Type B pancreatic cell (in vitro differentiated cells): Measurements from ENCODE around the gene TP73. TPM values are rescaled to one million over a fixed set of nuclear protein-coding genes. Genes with fewer than 3 reads are reported as not detected.

Source experiments
- DNase-seq: peaks from one replicate; pipeline ENCODE4 v3.0.0; 2021; ENCODE audit warnings: mixed read lengths; ENCODE audit not compliant: unreplicated experiment; ENCODE audit errors: extremely low spot score
- H3K27ac Mint-ChIP-seq: 2 replicates; pipeline ENCODE4 v1.8.0; 2021; ENCODE audit warnings: mild to moderate bottlenecking, mixed read lengths
- H3K27me3 Mint-ChIP-seq: 2 replicates; pipeline ENCODE4 v1.8.0; 2021; ENCODE audit warnings: mixed read lengths
- H3K36me3 Mint-ChIP-seq: 2 replicates; pipeline ENCODE4 v1.8.0; 2021; ENCODE audit warnings: mixed read lengths
- H3K4me1 Mint-ChIP-seq: one replicate; pipeline ENCODE4 v1.8.0; 2021; ENCODE audit warnings: mixed read lengths; ENCODE audit not compliant: unreplicated experiment
- H3K4me3 Mint-ChIP-seq: 2 replicates; pipeline ENCODE4 v1.8.0; 2021; ENCODE audit warnings: mild to moderate bottlenecking, mixed read lengths
- H3K9me3 Mint-ChIP-seq: 2 replicates; pipeline ENCODE4 v1.8.0; 2021; ENCODE audit warnings: mixed read lengths
- CTCF ChIP-seq: fragments of 200-600 bp; sonication (generic); conservative IDR thresholded peaks from 2 replicates; pipeline ENCODE4 v1.5.0; 2021; ENCODE audit warnings: antibody characterized with exemption, mild to moderate bottlenecking
- total RNA-seq: library from RNA; stranded (reverse); gene quantifications from 2 replicates; pipeline ENCODE4 v1.2.1, GENCODE V29; 2021; ENCODE audit warnings: low replicate concordance

The TP73 gene
- total RNA-seq, 1 donor from 2014 or later: 1.6 TPM

- Mint-ChIP-seq H3K9me3 (no peaks in the 10 kb centered on the region), H3K4me3 (no peak overlapping the region), H3K27ac (no peak overlapping the region), H3K27me3 (no peaks in the 10 kb centered on the region), H3K36me3 (no peaks in the 10 kb centered on the region), H3K4me1 (no peaks in the 10 kb centered on the region)
- DNase-seq: no peak
- no peak for TF ChIP-seq CTCF
Observed at GRCh38 chr1:3636080-3636479, 16.2 kb upstream of the TP73 start.

DNA sequence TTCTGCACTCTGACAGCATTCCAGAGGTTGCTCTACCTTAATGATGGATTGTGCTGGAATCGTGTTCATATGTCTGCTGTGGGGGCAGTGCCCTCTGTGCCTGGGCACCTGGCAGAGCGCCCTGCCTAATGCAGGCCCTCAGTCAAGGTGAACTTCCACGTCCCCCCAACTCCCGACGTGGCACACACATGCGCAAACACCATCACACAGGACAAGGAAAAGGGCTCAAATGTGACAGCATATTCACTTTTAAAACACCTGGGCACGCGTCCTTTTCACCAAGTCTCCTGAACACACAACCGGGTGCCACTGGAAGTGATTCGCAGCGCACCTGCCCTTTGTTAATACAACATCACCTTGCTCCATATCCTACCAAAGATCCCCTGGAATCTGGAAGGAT lies 15.8 kb upstream of the TP73 start:
- no peaks in the 10 kb centered on the region for H3K36me3 Mint-ChIP-seq
- H3K4me3 Mint-ChIP-seq: no peak overlapping the region
- H3K27me3 Mint-ChIP-seq: no peaks in the 10 kb centered on the region
- TF ChIP-seq CTCF: no peak
- DNase-seq: no peak
- no peaks in the 10 kb centered on the region for H3K9me3 Mint-ChIP-seq
- no peak overlapping the region for H3K27ac Mint-ChIP-seq
- H3K4me1 Mint-ChIP-seq: no peaks in the 10 kb centered on the region

DNA sequence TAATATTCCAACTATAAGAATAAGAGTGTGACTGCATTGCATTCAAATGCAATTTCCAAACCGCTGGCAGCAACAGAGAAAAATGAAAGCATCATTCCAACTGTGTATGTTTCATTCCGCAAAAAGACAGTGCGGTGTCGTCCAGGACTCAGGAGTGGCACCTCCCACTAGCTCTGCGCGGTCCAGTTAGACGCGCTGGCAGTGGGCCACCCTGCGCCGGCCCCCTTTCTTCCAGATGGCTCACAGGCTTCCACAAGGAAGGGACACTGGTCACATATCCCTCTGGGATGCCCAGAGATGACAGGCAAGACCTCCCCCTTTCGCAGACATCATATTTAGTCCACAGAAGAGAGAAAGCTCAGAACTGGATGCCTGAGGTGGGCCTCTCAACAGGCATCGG lies 14.3 kb upstream of the TP73 start:
- H3K27ac Mint-ChIP-seq: no peak overlapping the region
- H3K4me3 Mint-ChIP-seq: no peak overlapping the region
- no peaks in the 10 kb centered on the region for H3K27me3 Mint-ChIP-seq
- DNase-seq: no peak
- no peaks in the 10 kb centered on the region for H3K36me3 Mint-ChIP-seq
- H3K4me1 Mint-ChIP-seq: no peaks in the 10 kb centered on the region
- TF ChIP-seq CTCF: no peak
- H3K9me3 Mint-ChIP-seq: no peaks in the 10 kb centered on the region

DNA sequence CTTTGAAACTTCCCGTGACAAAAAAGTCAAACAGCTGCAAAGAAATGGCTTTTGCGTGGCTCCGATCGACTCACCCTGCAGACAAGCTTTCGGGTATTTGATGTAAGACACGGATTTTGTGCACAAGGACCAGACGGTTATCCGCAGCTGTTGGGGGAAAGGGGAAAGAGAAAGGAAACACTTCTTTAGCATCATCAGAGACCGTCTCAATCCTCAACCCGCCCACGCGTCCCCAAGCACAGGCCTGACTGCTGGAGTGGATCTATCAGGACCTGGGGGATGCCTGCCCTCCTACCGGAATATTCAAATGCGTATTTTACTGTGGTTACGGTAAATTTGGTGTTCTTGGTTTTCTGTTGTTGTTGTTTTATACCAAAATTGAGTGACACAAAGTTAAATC lies 13.6 kb upstream of the TP73 start:
- Mint-ChIP-seq H3K4me3 (no peak overlapping the region), H3K9me3 (no peaks in the 10 kb centered on the region), H3K27ac (no peak overlapping the region), H3K36me3 (no peaks in the 10 kb centered on the region), H3K4me1 (no peaks in the 10 kb centered on the region), H3K27me3 (no peaks in the 10 kb centered on the region)
- TF ChIP-seq CTCF: no peak
- no peak for DNase-seq

DNA sequence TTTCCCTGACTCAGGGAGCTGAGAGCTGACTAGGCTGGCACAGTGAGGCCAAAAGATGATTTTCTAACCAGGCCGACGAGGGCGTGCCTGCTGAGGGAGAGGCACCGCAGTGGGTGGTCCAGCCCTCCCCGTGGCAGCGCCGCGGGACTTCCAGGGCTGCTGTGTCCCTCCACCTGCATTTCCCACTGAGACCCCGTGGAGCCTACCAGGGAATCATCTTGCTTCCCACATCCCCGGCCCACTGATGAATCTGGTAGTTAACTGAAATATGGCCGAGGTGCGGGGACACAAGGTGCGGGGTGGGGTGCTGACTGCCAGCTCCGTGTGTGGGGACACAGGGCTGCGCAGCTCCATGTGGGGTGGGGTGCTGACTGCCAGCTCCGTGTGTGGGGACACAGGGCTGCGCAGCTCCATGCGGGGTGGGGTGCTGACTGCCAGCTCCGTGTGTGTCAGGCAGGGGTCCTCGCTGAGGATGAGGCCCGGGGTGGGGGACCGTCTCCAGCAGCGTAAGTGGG lies 12.9 kb upstream of the TP73 start:
- H3K36me3 Mint-ChIP-seq: no peaks in the 10 kb centered on the region
- H3K4me3 Mint-ChIP-seq: no peak overlapping the region
- H3K27ac Mint-ChIP-seq: no peak overlapping the region
- H3K9me3 Mint-ChIP-seq: no peaks in the 10 kb centered on the region
- H3K4me1 Mint-ChIP-seq: no peaks in the 10 kb centered on the region
- no peaks in the 10 kb centered on the region for H3K27me3 Mint-ChIP-seq
- no peak for DNase-seq
- TF ChIP-seq CTCF: no peak
